ENCODE results near the gene STARD3. TPM values are rescaled to one million over a fixed set of nuclear protein-coding genes. Genes with fewer than 3 reads are reported as not detected.

STARD3 gene
- total RNA-seq, 4 donors from 2014 or later = 39.2 to 63.9 (median 43.5) TPM

GRCh38 chr17:39660011-39660360, 23.0 kb downstream of the STARD3 start:
- no peak for TF ChIP-seq CTCF (IDR thresholded peaks at IDR 0.05; ENCODE audit: low read depth)

- TF ChIP-seq CTCF (IDR thresholded peaks at IDR 0.05; ENCODE audit: low read depth) = no peak
These were observed 23.7 kb downstream of the STARD3 start for GRCh38 chr17:39660397-39661385.

- no peak for TF ChIP-seq CTCF (IDR thresholded peaks at IDR 0.05; ENCODE audit: low read depth)
These were observed 25.0 kb downstream of the STARD3 start for GRCh38 chr17:39661744-39662541.

- TF ChIP-seq CTCF (IDR thresholded peaks at IDR 0.05; ENCODE audit: low read depth) = no peak
These were observed 25.8 kb downstream of the STARD3 start for GRCh38 chr17:39662551-39663339.

GRCh38 chr17:39663340-39663687, 26.4 kb downstream of the STARD3 start:
- no peak for TF ChIP-seq CTCF (IDR thresholded peaks at IDR 0.05; ENCODE audit: low read depth)

- TF ChIP-seq CTCF (IDR thresholded peaks at IDR 0.05; ENCODE audit: low read depth) = no peak
These were observed 27.0 kb downstream of the STARD3 start for GRCh38 chr17:39663688-39664580.
